Loucy (cell line): ENCODE measurements around the gene CIAO3.

Source experiments
- EZH2phosphoT487 ChIP-seq: fragments of 200-600 bp; IDR thresholded peaks from 2 replicates; pipeline ENCODE4 v1.6.1; 2018; ENCODE audit warnings: antibody characterized with exemption, mild to moderate bottlenecking, moderate library complexity, borderline replicate concordance
- TF ChIP-seq, protein P1 (sequence below): fragments of 200-600 bp; sonication (generic); conservative IDR thresholded peaks from 2 replicates; pipeline ENCODE4 v1.5.1; 2014; ENCODE audit warnings: mild to moderate bottlenecking, antibody characterized with exemption, low read length

DNA sequence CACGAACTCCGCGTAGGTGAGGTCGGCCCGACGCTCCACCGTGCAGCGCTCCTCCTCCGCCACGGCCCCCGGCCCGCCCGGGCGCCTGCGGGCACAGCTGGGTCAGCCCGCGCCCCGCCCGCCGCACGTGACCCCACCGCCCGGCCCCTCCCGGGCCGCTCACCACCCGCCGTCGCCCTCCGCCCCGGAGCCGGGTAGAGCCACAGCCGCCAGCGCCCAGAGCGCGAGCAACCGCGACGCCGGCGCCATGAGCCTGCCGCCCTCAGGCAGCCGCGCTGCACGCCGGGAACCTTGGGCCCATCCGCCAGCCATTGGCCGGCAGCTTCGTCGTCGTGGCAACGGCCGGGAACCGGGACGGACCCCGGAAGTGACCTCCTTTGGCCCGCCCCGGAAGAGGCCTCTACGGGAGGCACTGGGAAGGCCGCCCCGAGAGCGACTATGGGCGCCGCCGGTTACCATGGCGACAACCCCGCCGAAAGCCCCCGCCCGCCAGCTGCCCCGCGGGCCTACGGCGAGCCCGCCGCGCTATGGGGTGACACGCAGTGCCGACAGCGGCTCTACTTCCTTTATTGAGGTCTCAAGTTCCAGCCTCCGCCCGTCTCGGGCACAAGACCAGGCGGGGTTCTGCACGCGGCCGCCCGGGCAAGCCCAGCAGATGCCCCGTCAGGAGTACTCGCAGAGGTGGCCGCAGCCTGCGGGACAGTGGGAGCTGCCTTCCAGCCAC is 56.6 kb downstream of the CIAO3 start, which contains the start of gene JMJD8:
- TF ChIP-seq, protein P1, sequence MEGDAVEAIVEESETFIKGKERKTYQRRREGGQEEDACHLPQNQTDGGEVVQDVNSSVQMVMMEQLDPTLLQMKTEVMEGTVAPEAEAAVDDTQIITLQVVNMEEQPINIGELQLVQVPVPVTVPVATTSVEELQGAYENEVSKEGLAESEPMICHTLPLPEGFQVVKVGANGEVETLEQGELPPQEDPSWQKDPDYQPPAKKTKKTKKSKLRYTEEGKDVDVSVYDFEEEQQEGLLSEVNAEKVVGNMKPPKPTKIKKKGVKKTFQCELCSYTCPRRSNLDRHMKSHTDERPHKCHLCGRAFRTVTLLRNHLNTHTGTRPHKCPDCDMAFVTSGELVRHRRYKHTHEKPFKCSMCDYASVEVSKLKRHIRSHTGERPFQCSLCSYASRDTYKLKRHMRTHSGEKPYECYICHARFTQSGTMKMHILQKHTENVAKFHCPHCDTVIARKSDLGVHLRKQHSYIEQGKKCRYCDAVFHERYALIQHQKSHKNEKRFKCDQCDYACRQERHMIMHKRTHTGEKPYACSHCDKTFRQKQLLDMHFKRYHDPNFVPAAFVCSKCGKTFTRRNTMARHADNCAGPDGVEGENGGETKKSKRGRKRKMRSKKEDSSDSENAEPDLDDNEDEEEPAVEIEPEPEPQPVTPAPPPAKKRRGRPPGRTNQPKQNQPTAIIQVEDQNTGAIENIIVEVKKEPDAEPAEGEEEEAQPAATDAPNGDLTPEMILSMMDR: no peak
- no peak for TF ChIP-seq EZH2phosphoT487
